K562 (cell line): ENCODE measurements around the gene SAE1. TPM values are rescaled to one million over a fixed set of nuclear protein-coding genes. Genes with fewer than 3 reads are reported as not detected.

Experiments used
- ARNT ChIP-seq, 2 experiments: fragments of 450-650 bp; IDR thresholded peaks; 2 replicates each; pipeline ENCODE4 v1.6.1; 2016; ENCODE audit warnings: mild to moderate bottlenecking in 1 of 2
- EP400 ChIP-seq: fragments of 450-650 bp; IDR thresholded peaks from 2 replicates; pipeline ENCODE4 v1.6.1; 2017; ENCODE audit warnings: antibody characterized with exemption, mild to moderate bottlenecking, moderate library complexity
- GABPB1 ChIP-seq: sonication (generic); formaldehyde crosslinking; IDR thresholded peaks from 2 replicates; pipeline ENCODE4 v1.8.0; 2022; ENCODE audit warnings: mild to moderate bottlenecking, missing genetic modification reagents
- GATAD2A ChIP-seq: fragments of 450-650 bp; IDR thresholded peaks from 2 replicates; pipeline ENCODE4 v1.6.1; 2017
- MYBL2 ChIP-seq, 2 experiments: fragments of 450-650 bp in 1 of 2; sonication (generic) in 1 of 2; formaldehyde crosslinking in 1 of 2; IDR thresholded peaks; 2 replicates each; pipeline versions ENCODE4 v1.6.1 to v1.8.1; 2017 to 2022; ENCODE audit warnings: borderline replicate concordance in 1 of 2, inconsistent platforms in 1 of 2, low read depth in 1 of 2, mild to moderate bottlenecking in 1 of 2, missing genetic modification reagents in 1 of 2, moderate library complexity in 1 of 2
- POLR2AphosphoS5 ChIP-seq: IDR thresholded peaks from 2 replicates; pipeline ENCODE4 v1.6.1; 2011; ENCODE audit warnings: mild to moderate bottlenecking, low read depth, low read length, moderate library complexity; ENCODE audit not compliant: control insufficient read depth, insufficient read depth
- PYGO2 ChIP-seq: fragments of 450-650 bp; IDR thresholded peaks from 2 replicates; pipeline ENCODE4 v1.6.1; 2016; ENCODE audit warnings: mild to moderate bottlenecking, missing genetic modification characterization, moderate library complexity, missing compliant biosample characterization
- SMARCC2 ChIP-seq: fragments of 450-650 bp; IDR thresholded peaks from 2 replicates; pipeline ENCODE4 v1.6.1; 2017; ENCODE audit warnings: antibody characterized with exemption, moderate library complexity, mild to moderate bottlenecking, low read depth
- SMC3 ChIP-seq: conservative IDR thresholded peaks from 2 replicates; pipeline ENCODE4 v1.6.1; 2011; ENCODE audit warnings: low read depth, low read length, improper control_type of control experiment; ENCODE audit not compliant: insufficient read depth
- TEAD2 ChIP-seq: fragments of 450-650 bp; IDR thresholded peaks from 2 replicates; pipeline ENCODE4 v1.6.1; 2016; ENCODE audit warnings: missing genetic modification characterization, control low read depth, missing compliant biosample characterization
- ZEB2 ChIP-seq: fragments of 450-650 bp; IDR thresholded peaks from 2 replicates; pipeline ENCODE4 v1.6.1; 2016
- ZNF561 ChIP-seq: fragments of 450-650 bp; formaldehyde crosslinking; conservative IDR thresholded peaks from 2 replicates; pipeline ENCODE4 v1.4.0; 2020; ENCODE audit warnings: mild to moderate bottlenecking, moderate library complexity
- ZNF695 ChIP-seq: fragments of 450-650 bp; formaldehyde crosslinking; IDR thresholded peaks from 2 replicates; pipeline ENCODE4 v1.4.0; 2020; ENCODE audit warnings: mild to moderate bottlenecking, moderate library complexity
- ZNF76 ChIP-seq: fragments of 250-450 bp; sonication (Bioruptor Pico); IDR thresholded peaks from 2 replicates; pipeline ENCODE4 v1.4.0; 2020; ENCODE audit warnings: mild to moderate bottlenecking, moderate library complexity, borderline replicate concordance
- polyA plus RNA-seq, 8 experiments: library from polyadenylated mRNA; depleted of rRNA in 4 of 8; stranded (reverse) in 5 of 8; unstranded in 3 of 8; fragments of >200 nt; fragmentation: Nextera tagmentation in 2 of 8; fragmentation: Illumina TruSeq in 1 of 8; extraction: Ambion mirVana in 2 of 8; extraction: Trizol in 1 of 8; gene quantifications; 2 replicates each; pipeline versions ENCODE4 v1.2.1 to v1.2.3, GENCODE V29; 2011 to 2014; ENCODE audit warnings: inconsistent platforms in 1 of 8, missing spikeins in 1 of 8
- total RNA-seq, 7 experiments: library from RNA; depleted of rRNA in 6 of 7; stranded (reverse); fragments of >200 nt in 6 of 7; fragmentation: Illumina TruSeq in 2 of 7; extraction: Trizol in 2 of 7; gene quantifications; 2 replicates each; pipeline versions ENCODE4 v1.2.1 to v1.2.3, GENCODE V29; 2011 to 2021; ENCODE audit warnings: low replicate concordance in 1 of 7
- TF ChIP-seq, protein P1 (sequence below): fragments of 200-400 bp; formaldehyde crosslinking; IDR thresholded peaks from 2 replicates; pipeline ENCODE4 v1.6.1; 2017; ENCODE audit warnings: mild to moderate bottlenecking, low read depth, low read length, moderate library complexity
- TF ChIP-seq, protein P2 (sequence below): sonication (generic); formaldehyde crosslinking; IDR thresholded peaks from 2 replicates; pipeline ENCODE4 v1.8.1; 2023; ENCODE audit warnings: mild to moderate bottlenecking, missing genetic modification reagents
- TF ChIP-seq, protein P3 (sequence below): sonication (generic); formaldehyde crosslinking; IDR thresholded peaks from 2 replicates; pipeline ENCODE4 v1.9.0; 2022; ENCODE audit warnings: mild to moderate bottlenecking, missing genetic modification reagents

Gene SAE1
- total and polyA plus RNA-seq, 9 of the 15 experiments (the other 6 are each of a cell fraction or from before 2014, with no cell fraction given): 82.8 to 299 (median 217) TPM

DNA sequence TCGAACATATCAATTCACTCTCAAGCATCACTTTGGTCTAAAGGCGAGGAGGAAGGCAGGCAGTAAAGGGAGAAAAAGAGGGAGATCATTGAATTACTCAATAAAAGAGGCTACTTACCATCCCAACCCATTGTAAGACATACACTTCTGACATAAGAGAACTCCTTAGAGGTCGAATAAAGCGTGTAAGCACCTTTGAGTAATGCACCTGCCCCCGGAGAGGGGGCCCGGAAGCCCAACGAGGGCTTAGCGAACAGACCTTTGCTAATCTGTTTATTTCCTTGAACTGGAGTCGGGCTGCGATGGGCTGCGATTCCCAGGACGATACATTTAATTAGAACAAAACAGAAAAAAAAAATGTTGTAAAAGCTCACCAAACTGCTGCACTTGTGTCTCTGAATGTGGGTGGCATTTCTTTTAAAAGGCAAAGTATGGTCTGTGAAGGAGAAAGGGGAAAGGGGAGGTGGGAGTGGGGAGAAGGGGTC, 20.1 kb upstream of the SAE1 start (continued):
- TF ChIP-seq, protein P1, sequence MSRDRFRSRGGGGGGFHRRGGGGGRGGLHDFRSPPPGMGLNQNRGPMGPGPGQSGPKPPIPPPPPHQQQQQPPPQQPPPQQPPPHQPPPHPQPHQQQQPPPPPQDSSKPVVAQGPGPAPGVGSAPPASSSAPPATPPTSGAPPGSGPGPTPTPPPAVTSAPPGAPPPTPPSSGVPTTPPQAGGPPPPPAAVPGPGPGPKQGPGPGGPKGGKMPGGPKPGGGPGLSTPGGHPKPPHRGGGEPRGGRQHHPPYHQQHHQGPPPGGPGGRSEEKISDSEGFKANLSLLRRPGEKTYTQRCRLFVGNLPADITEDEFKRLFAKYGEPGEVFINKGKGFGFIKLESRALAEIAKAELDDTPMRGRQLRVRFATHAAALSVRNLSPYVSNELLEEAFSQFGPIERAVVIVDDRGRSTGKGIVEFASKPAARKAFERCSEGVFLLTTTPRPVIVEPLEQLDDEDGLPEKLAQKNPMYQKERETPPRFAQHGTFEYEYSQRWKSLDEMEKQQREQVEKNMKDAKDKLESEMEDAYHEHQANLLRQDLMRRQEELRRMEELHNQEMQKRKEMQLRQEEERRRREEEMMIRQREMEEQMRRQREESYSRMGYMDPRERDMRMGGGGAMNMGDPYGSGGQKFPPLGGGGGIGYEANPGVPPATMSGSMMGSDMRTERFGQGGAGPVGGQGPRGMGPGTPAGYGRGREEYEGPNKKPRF: no peak
- TF ChIP-seq GATAD2A: no peak
- 0 out of 2 replicates have a peak, but pooled peaks have one; percentile 19 for TF ChIP-seq SMARCC2
- no peak for TF ChIP-seq SMC3
- no peak for TF ChIP-seq ZNF76 (CRISPR knock-in tag)
- TF ChIP-seq POLR2AphosphoS5: 0 out of 2 replicates have a peak, but pooled peaks have one; percentile 4
- TF ChIP-seq, protein P2, sequence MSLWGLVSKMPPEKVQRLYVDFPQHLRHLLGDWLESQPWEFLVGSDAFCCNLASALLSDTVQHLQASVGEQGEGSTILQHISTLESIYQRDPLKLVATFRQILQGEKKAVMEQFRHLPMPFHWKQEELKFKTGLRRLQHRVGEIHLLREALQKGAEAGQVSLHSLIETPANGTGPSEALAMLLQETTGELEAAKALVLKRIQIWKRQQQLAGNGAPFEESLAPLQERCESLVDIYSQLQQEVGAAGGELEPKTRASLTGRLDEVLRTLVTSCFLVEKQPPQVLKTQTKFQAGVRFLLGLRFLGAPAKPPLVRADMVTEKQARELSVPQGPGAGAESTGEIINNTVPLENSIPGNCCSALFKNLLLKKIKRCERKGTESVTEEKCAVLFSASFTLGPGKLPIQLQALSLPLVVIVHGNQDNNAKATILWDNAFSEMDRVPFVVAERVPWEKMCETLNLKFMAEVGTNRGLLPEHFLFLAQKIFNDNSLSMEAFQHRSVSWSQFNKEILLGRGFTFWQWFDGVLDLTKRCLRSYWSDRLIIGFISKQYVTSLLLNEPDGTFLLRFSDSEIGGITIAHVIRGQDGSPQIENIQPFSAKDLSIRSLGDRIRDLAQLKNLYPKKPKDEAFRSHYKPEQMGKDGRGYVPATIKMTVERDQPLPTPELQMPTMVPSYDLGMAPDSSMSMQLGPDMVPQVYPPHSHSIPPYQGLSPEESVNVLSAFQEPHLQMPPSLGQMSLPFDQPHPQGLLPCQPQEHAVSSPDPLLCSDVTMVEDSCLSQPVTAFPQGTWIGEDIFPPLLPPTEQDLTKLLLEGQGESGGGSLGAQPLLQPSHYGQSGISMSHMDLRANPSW (CRISPR knock-in tag): no peak
- no peak for TF ChIP-seq MYBL2 (IDR thresholded peaks at IDR 0.05; ENCODE audit: low read depth)
- TF ChIP-seq MYBL2 (CRISPR knock-in tag; IDR thresholded peaks at IDR 0.05; ENCODE audit: borderline replicate concordance): no peak
- TF ChIP-seq ZNF695: no peak
- no peak for TF ChIP-seq PYGO2 (tag)
- no peak for TF ChIP-seq ARNT (IDR thresholded peaks at IDR 0.05)
- TF ChIP-seq, protein P3, sequence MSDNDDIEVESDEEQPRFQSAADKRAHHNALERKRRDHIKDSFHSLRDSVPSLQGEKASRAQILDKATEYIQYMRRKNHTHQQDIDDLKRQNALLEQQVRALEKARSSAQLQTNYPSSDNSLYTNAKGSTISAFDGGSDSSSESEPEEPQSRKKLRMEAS (CRISPR knock-in tag): no peak
- no peak for TF ChIP-seq EP400
- TF ChIP-seq TEAD2: no peak
- no peak for TF ChIP-seq ZEB2
- no peak for TF ChIP-seq ZNF561 (CRISPR knock-in tag)
- TF ChIP-seq GABPB1: no peak
